Cerebellar cortex (tissue), 1 donor: ENCODE measurements around the gene CD4.
A peak's percentile ranks its signal among the peaks of the same experiment; 100 is the strongest.
"Not testable (repeated sequence)": the region's sequence is repeated elsewhere in the genome, so short reads cannot be mapped to it uniquely, and the experiment has no call there.

Experiments
- DNase-seq: peaks from one replicate; pipeline ENCODE4 v3.0.0-alpha.2; 2015; ENCODE audit warnings: low spot score

CD4 gene

GRCh38 chr12:6847676-6848075 is 58.3 kb downstream of the CD4 start:
- no peak for DNase-seq

GRCh38 chr12:6849427-6849826 is 60.1 kb downstream of the CD4 start:
- DNase-seq = no peak

GRCh38 chr12:6849976-6850560 is 60.7 kb downstream of the CD4 start:
- DNase-seq = no peak

- DNase-seq = no peak
These were observed 61.4 kb downstream of the CD4 start for GRCh38 chr12:6850796-6851152.

GRCh38 chr12:6851153-6851920 is 62.0 kb downstream of the CD4 start, which contains the start of gene CDCA3:
Gene CDCA3 (minus strand): TSS chr12:6851286. CDS start chr12:6850952, 334 bp downstream.
- peak; percentile 99 for DNase-seq

GRCh38 chr12:6851921-6852650 is 62.8 kb downstream of the CD4 start, which contains the start of gene USP5:
Gene USP5 (plus strand): TSS chr12:6852150. CDS start chr12:6852180, 30 bp downstream.
- peak; percentile 100 for DNase-seq

- DNase-seq = peak; percentile 41
These were observed 63.5 kb downstream of the CD4 start for GRCh38 chr12:6852651-6853354.

GRCh38 chr12:6853626-6854025 is 64.3 kb downstream of the CD4 start:
- no peak for DNase-seq

- DNase-seq = no peak
These were observed 64.7 kb downstream of the CD4 start for GRCh38 chr12:6854036-6854435.

- DNase-seq = no peak
These were observed 66.0 kb downstream of the CD4 start for GRCh38 chr12:6855322-6855721.

- no peak for DNase-seq
These were observed 69.5 kb downstream of the CD4 start for GRCh38 chr12:6858799-6859198.

- DNase-seq = no peak
These were observed 70.8 kb downstream of the CD4 start for GRCh38 chr12:6860116-6860515.

- DNase-seq = no peak
These were observed 71.6 kb downstream of the CD4 start for GRCh38 chr12:6860942-6861341.

GRCh38 chr12:6861391-6861790 is 72.1 kb downstream of the CD4 start:
- no peak for DNase-seq

GRCh38 chr12:6863033-6863432 is 73.7 kb downstream of the CD4 start:
- no peak for DNase-seq

GRCh38 chr12:6863586-6864321 is 74.4 kb downstream of the CD4 start:
- DNase-seq = no peak

- DNase-seq = not testable (repeated sequence)
These were observed 76.0 kb downstream of the CD4 start for GRCh38 chr12:6865307-6865706.

GRCh38 chr12:6866163-6866919 is 77.0 kb downstream of the CD4 start:
- DNase-seq = no peak

GRCh38 chr12:6866920-6867412 is 77.6 kb downstream of the CD4 start:
- DNase-seq = peak; percentile 28

- peak; percentile 84 for DNase-seq
These were observed 78.3 kb downstream of the CD4 start, which contains the start of gene TPI1 for GRCh38 chr12:6867413-6868210. Gene TPI1 (plus strand): TSS chr12:6867531. CDS start chr12:6867567, 36 bp downstream.
